NCI-H526 treated with DMSO at 0.1 percent for 48 hours (cell line): Measurements from ENCODE around the gene ILF2.
"Not testable (repeated sequence)": the region's sequence is repeated elsewhere in the genome, so short reads cannot be mapped to it uniquely, and the experiment has no call there.

ENCODE experiments used
- DNase-seq: peaks from one replicate; lab custom pipeline; 2025; lab: John Stamatoyannopoulos, UW

ILF2 gene

DNA sequence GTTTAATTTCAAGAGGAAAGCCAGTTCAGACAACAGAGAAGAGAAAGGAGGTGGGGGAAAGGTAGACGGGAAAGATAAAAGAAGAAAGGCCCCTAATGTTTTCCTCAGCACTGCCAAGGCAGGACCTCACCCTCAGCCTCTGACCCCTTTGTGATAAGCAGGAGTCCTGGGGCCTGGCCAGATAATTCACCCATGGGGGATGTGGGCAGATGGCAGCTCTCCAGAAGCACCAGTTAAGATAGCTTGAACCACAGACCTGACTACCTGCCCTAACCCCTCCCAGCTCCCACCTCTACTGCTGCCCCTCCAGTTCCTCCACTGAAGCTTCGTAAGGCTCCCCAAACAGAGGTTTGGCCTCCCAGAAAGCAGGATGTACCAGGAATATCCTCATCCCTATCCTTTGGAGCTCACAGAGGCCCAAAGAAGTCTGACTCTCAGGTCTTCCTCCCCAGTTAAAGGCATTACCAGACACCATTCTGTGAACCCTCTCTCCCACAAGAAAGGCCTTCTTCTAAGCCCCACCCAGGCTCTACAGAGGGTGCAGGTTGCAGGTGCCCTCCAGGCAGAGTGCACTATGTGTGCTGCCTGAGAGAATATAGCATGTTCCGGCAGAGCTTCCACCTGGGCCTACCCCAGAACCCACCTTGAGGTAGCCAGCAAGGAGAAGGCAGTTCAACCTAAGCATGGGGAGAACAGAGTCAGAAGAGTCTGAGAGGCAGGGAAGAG, 21.5 kb downstream of the ILF2 start:
- DNase-seq, result no peak

DNA sequence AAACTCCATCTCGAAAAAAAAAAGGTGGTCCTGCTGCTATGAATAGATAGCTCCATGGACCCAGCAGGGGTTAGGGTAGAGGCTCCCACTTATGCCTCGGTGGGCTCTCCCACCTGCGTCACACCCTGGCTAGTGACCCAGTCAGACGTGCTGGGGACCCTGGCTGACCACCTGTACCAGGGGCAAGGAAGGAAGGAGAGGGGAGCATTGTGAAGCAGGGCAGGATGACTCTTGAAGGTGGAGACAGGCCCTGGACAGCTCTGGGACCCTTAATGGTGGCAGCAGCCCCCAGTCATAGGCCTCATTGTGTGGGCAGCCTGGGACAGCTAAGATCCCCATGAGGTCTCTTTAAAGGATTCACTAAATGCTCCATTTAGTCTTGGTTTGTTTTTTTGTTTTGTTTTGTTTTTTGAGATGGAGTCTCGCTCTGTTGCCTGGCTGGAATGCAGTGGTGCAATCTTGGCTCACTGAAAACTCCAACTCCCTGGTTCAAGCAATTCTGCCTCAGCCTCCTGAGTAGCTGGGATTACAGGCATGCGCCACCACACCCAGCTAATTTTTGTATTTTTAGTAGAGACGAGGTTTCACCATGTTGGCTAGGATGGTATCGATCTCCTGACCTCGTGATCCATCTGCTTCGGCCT, 22.7 kb downstream of the ILF2 start:
- no peak for DNase-seq

DNA sequence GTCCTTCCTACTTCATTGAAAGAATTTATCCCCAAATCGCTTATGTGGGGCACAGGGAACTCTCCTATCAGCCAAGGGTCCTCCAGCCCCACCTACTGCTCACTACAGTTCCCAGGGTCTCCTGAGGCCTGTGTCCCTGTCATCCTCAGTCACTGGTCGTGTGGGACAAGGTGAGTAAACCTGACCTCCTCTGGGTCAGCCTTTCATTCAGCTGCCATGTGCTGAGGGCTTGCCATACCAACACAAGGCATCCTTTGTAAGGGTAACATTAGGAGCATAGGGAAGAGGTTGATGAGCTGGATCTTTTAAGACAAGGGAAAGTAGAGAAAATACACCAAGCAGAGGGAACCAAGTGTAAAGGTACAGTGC, 23.5 kb downstream of the ILF2 start:
- DNase-seq, result no peak

DNA sequence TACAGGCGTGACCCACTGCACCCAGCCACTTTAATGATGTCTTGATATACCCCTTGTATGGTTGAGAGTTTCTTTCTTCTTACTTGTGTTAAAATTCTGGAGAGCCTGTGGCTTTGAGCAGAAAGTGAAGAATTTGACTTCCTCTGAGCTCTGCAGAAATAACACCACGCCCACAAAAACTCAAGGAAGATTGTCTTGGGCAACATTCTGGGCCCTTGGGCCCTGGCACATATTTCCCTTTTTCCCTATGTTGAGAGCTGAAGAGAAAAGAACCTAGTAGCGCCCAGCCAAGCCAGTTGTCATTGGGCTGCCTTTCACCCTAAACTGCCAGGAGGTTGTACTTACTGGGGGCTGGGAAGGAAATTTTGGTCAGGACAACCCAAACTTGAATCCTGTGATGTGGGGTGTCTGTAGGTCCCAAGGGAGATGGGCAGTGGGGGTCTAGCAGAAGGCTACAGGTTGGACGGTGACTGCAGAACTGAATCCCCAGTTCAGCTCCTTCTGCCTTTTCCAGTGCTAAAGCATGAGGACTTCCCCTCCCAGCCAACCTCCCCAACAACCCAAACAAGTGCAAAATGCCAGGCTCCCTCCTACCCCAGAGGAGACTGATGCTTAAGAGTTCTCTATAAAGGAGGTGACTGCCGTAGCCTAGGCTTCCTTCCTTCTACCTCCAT, 24.0 kb downstream of the ILF2 start:
- DNase-seq, result no peak

DNA sequence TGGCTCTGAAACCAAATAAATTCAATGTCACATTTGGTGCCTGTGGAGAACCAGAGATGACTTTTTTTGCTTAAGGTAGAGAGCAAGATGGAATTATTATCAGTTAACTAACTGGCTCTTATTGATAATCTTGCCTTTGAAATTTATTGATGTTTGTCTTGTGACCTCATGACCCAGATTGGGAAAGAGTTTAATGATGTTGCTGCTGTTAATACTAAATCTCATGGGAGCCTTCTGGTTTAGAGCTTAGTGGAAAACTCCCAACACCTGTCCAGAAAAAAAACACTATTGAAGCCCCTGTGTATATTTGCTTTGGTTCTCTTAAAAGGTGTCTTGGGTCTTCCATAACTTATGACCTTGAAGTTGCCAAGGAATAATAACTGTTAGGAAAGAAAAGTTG, 27.0 kb downstream of the ILF2 start:
- no peak for DNase-seq

DNA sequence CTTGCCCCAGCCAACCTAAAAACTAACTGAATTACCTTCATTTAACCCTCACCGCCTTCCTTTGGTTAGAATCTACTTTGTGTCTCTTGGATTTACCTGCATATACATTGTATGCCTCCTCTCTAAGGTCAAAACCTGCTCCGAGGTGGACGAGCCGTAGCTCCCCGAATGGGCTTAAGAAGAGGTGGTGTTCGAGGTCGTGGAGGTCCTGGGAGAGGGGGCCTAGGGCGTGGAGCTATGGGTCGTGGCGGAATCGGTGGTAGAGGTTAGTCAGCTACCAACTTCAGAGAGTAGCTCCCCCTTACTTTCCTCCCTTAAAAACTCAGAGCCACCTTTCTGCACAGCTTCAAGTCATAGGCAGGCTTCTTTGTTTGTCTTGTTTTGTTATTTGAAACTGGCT, 27.7 kb downstream of the ILF2 start:
- DNase-seq, result no peak

DNA sequence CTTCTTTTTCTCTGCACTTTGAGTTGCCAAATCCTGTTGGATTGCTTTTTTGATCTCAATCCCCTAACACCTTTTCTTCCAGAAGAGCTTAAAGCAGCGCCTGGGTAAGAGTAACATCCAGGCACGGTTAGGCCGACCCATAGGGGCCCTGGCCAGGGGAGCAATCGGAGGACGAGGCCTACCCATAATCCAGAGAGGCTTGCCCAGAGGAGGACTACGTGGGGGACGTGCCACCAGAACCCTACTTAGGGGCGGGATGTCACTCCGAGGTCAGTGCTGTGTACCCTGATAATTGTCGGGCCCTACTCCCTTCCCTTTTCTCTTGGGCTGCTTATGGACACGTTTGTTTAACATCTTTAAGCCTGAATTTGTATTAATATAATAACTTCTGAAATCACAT, 28.6 kb downstream of the ILF2 start:
- no peak for DNase-seq

DNA sequence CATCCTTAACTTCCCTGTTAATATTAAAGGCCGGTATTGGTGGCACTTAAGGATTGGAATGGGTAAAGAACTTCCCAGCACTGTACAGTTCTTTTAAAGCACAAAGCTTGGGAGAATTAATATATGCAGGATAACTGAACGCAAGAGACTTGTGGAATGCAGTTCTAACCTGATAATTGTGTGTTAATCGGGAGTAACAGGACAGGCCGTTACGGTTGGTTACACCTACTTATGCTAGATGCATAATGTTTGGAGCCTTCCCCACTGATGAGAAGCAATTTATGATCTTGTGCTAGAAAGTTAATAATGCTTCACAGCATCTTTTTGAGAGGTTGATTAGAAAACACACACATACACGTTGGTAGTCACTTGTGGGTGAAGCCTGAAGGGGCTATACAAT, 29.9 kb downstream of the ILF2 start:
- no peak for DNase-seq

DNA sequence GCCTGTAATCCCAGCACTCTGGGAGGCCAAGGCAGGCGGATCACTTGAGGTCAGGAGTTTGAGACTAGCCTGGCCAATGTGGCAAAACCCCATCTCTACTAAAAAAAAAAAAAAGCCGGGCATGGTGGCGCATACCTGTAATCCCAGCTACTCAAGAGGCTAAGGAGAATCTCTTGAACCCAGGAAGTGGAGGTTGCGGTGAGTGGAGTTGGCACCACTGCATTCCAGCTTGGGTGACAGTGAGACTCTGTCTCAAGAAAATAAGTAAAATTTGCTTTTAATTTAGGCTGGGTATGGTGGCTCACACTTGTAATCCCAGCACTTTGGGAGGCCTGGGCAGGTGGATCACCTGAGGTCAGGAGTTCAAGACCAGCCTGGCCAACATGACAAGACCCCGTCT, 30.6 kb downstream of the ILF2 start:
- DNase-seq, result not testable (repeated sequence)

DNA sequence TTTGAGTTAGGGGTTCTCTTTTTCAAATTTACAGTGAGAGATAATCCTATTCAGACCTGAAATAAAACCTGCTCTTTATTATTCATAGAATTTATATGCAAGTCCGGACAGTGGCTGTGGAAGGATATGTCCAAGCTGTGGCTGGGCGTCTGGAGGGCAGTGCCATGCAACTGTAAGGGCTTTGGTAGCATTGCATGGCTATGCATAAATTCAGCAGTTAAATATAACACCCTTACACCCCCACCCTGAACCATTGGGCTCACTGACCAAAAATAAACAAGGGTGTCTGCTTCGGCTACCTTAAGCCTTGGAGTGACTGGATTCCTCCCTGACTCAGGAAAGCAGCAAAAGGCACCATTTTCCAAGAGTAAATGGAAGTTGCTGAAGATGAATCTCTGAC, 31.5 kb downstream of the ILF2 start:
- DNase-seq, result no peak

DNA sequence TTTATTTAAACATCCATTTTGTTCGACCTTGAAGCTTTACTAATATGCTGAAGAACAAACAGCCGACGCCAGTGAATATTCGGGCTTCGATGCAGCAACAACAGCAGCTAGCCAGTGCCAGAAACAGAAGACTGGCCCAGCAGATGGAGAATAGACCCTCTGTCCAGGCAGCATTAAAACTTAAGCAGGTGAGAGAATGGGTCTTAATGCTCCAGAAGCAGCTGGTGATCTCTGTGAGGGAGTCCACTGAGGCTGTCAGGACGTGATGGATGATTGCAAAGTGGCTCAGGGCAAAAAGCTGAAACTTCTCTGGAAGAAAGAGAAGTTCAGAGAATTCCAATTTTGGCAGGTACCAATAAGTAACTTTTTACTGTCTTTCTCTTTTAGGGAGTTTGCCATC, 32.5 kb downstream of the ILF2 start:
- DNase-seq, result no peak

DNA sequence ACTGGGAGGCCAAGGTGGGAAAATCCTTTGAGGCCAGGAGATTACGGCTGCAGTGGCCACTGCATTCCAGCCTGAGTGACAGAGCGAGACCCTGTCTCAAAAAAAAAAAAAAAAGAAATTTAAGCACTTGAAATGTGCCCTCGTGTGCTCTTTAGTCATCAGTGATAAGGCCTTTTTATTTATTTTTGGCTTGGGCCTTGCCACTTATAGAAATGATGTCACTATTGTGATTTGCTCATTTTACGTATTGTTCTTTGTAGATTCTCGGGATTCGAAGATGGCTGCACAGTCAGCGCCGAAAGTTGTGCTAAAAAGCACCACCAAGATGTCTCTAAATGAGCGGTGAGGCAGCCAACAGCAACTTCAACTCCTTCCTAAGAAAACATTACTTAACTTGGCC, 34.5 kb downstream of the ILF2 start:
- no peak for DNase-seq

DNA sequence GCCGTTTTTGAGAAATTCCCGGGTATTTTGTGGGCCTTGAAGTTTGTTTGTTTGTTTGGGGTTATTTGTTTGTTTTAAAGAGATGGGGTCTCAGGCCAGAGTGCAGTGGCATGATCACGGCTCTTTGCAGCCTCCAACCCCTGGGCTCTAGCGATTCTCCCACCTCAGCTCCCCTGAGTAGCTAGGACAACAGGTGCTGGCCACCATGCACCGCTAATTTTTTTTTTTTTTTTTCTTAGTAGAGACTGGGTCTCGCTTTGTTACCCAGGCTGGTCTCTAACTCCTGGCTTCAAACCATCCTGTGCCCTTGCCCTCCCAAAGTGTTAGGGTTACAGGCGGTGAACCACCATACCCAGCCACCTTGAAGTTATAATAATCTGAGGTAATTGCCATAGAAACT, 34.9 kb downstream of the ILF2 start:
- no peak for DNase-seq

DNA sequence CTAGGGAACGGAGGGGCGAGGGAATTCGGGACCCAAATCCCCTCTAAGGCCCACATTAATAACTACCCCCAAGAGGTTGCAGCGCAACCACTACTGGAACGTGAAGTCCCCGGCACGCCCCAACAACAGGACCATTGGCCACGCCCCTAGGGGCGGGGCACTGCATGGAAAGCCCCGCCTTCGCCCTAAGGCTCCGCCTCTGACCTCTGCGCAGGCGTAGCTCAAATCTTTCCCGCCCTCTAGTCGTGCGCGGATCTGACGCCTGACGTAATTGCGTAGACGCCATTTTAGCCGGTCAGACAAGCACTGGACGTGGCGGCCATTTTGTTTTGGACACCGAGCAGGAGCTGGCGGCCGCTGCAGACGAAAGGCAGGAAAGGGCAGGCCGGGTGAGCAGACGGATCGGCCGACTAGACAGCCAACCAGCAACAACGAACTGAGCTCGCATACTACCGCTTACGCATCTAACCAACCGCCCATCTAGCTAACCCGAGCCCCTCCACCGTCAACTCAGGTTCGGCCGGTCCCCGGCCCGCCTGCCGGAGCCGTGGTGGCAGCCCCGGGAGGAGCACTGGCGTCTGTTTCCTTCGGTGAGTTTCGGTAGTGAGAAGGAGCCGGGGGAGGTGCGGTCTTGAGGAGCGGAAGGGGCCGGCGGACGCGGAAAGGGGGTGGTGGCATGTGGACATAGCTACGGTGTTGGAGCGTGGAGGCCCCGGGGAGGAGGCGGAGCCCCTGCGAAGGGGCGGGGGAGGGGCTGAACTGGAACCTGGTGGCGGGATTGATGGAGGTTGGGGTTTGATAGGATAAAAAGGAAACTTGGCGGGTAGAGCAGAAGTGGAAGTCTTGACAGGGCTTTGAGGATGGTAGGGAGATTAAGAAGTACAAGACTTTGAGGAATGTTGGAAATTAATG, 36.8 kb downstream of the ILF2 start, which contains the start of gene CHTOP:
TSS of gene CHTOP (plus strand) at position 313 of the 912 bp plus-strand sequence. CDS start 2,523 bp downstream, outside the sequence.
- peak; percentile 99 for DNase-seq

DNA sequence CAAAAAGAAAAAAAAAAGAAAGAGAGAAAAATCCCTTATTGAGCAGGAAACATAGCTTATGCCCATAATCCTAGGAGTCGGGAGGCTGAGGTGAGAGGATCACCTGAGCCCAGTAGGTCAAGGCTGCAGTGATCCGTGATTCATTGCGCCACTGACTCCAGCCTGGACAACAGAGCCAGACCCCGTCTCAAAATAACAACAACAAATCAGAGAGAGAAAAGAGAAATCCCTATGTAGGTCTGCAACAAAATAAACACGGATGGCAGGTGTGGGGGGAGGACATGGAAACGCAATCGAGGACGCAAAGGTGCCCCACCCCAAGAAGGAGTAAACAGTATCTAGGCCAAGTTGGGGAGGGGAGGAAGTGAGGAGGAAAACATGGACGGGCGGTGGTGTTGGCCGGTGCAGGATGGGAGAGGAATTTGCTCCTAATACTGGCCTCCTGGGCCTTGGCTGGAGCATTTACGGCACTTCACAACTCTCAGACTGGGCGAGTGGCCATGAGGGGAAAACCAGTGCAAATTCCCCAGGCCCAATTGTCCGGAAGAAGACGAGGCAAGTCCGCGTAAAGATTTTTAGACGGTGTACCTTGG, 37.5 kb downstream of the ILF2 start:
- no peak for DNase-seq

DNA sequence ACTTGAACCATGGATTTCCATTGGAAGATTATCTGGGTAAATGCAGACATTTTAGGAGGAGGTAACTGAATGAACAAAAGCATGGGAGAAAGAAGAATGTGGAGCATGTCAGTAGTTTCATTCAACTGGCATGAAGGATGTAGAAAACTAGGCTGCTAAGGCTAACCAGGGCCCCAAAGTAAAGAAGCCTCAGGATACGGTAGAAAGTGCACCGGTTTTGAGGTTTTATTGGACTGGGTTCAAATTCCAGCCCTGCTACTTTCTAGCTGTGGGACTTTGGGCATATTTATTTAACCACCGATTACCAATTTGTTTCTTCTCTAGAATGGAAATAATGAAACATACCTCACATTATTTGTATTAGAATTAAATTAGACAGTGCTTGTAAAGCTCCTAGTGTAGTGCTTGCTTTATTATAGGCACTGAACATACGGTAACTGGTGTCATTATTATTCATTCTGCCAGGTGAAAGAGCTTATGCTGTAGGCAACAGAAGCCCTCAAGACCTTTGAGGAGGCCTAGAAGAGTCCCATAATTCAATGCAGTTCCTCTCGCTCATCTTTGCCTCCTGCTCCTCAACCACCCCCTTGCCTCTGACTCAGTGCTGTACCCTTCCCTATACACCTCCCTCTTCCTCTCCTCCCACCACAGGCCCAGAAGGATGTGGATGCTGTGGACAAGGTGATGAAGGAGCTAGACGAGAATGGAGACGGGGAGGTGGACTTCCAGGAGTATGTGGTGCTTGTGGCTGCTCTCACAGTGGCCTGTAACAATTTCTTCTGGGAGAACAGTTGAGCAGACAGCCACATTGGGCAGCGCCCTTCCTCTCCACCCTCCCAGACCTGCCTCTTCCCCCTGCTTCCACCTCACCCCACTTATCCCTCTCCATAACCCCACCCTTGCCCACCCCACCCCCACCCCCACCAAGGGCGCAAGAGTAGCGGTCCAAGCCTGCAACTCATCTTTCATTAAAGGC, 39.5 kb downstream of the ILF2 start:
- no peak for DNase-seq

DNA sequence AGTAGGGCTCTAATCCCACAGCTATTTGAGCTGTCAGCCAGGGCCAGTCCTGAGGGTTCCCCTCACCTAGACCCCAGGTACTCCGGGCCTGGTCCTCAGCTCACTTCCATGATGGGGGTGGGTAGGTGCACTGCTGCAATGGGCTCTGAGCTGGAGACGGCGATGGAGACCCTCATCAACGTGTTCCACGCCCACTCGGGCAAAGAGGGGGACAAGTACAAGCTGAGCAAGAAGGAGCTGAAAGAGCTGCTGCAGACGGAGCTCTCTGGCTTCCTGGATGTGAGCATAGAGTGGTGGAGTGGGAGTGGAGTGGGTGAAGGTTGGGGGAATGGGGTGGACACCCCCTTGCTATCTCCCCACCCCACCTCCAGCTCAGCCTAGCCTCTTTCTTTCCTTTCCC, 40.4 kb downstream of the ILF2 start:
- no peak for DNase-seq

DNA sequence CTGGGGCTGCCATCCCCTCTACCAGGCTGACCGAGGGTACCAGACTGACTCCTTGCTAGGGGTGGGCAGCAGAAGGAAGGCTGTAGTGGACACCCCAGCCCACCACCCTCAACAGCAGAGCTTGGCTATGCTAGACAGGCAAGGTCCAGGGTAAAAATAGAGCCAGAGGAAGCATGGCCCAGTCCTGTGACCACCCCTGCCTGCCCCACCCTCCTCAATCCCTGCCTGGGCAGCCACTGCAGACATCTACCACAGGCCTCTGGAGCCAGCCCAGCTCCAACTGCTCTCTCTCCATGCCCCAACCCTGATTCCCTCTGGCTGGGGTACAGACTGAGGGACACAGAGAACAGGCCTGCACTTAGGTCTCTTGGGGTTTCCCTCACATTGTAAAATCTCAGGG, 40.8 kb downstream of the ILF2 start:
- no peak for DNase-seq

DNA sequence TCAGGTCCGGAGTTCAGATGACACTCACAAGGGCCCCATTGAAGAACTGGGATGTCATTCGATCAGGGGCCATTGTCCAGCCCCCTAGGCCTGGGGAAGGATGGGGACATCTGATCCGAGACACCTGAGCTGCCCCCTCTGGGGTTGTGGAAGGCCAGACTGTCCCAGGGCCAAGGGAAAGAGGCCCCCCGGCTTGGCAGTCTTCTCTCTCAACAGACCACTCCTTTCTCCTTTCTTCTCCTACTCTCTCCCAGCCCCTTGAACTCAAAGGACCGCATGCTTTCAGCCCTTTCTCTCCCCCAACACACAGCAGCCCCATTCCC, 41.5 kb downstream of the ILF2 start:
- no peak for DNase-seq

DNA sequence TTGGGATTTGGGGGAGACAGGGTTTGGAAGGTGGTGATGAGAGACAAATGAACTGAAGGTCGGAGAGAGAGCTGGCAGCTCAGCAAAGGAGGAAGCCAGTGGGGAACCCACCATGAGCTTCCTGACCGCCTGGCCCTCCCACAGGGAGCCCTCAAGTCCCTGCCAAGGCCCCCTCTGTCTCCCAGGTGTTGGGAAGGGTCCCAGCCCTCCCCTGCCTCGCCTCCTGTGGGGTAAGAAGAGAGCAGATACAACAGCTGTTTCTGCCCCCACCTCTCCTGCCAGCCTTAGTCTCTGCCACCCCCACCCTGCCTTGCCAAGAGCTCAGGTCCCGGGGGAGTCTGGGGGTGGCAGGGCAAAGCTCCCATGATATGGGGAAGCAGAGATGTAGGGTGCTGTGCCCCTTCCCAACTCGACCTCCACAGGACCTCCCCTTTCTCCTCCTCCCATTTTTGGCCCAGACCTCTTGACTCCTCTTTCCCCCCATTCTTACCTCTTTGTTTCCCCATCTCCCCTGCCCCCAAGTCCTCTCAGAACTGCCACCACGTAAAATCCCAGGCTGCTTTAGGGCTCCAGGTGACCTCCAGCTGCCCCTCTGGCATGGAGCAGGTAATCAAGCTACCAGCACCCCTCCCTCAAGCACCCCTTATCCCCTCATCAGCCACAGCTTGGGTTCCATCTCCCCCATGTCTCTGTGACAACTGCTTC, 42.0 kb downstream of the ILF2 start:
- no peak for DNase-seq
